HEK293 (cell line): ENCODE measurements around the gene YWHAG.
A peak's percentile ranks its signal among the peaks of the same experiment; 100 is the strongest.

Source experiments
- CTCF ChIA-PET: fragments of 350-600 bp; formaldehyde crosslinking; extraction: SDS; loops from one replicate; lab custom pipeline; 2021; ENCODE audit warnings: antibody characterized with exemption; lab: Yijun Ruan, JAX
- POLR2A ChIA-PET: fragments of 300-600 bp; formaldehyde crosslinking; extraction: SDS; loops from one replicate; lab custom pipeline; 2020; ENCODE audit warnings: antibody characterized with exemption, inconsistent platforms; lab: Yijun Ruan, JAX
- H3K27ac ChIP-seq: fragments of 200-500 bp; sonication (Bioruptor generic); 2 replicates; pipeline ENCODE4 v1.5.1; 2014; ENCODE audit warnings: low read depth, low read length, control low read depth, inconsistent platforms; ENCODE audit errors: extremely low read depth
- H3K36me3 ChIP-seq, 2 experiments: fragments of 200-500 bp in 1 of 2; sonication (Bioruptor generic) in 1 of 2; 1 replicate in 1 of 2; 2 replicates in 1 of 2; pipeline ENCODE4 v1.5.1; 2014 to 2017; ENCODE audit warnings: inconsistent platforms in 2 of 2, low read length in 2 of 2; ENCODE audit not compliant: control insufficient read depth in 2 of 2, insufficient read depth in 1 of 2
- H3K4me1 ChIP-seq: fragments of 200-500 bp; sonication (Bioruptor generic); 2 replicates; pipeline ENCODE4 v1.5.1; 2014; ENCODE audit warnings: mild to moderate bottlenecking, low read length, inconsistent platforms; ENCODE audit not compliant: control insufficient read depth, insufficient read depth
- H3K4me3 ChIP-seq: 2 replicates; pipeline ENCODE4 v1.5.1; 2011; ENCODE audit warnings: low read depth, mild to moderate bottlenecking, control low read depth, low read length, moderate library complexity
- H3K9me3 ChIP-seq: fragments of 200-500 bp; sonication (Bioruptor generic); 2 replicates; pipeline ENCODE4 v1.5.1; 2014; ENCODE audit warnings: low read depth, low read length, inconsistent platforms; ENCODE audit not compliant: control insufficient read depth, insufficient read depth
- HIC1 ChIP-seq: fragments of 450-650 bp; formaldehyde crosslinking; IDR thresholded peaks from 2 replicates; pipeline ENCODE4 v1.5.1; 2016; ENCODE audit warnings: missing biosample characterization, missing genetic modification characterization
- INSM2 ChIP-seq: fragments of 450-650 bp; formaldehyde crosslinking; IDR thresholded peaks from 2 replicates; pipeline ENCODE4 v1.5.1; 2016; ENCODE audit warnings: missing biosample characterization, missing genetic modification characterization
- OVOL3 ChIP-seq: fragments of 450-650 bp; formaldehyde crosslinking; IDR thresholded peaks from 2 replicates; pipeline ENCODE4 v1.5.1; 2016; ENCODE audit warnings: missing biosample characterization, missing genetic modification characterization
- YY1 ChIP-seq: fragments of 450-650 bp; formaldehyde crosslinking; IDR thresholded peaks from 2 replicates; pipeline ENCODE4 v1.5.1; 2018; ENCODE audit warnings: missing biosample characterization, missing genetic modification characterization
- ZBTB6 ChIP-seq: fragments of 450-650 bp; formaldehyde crosslinking; IDR thresholded peaks from 2 replicates; pipeline ENCODE4 v1.5.1; 2017; ENCODE audit warnings: missing biosample characterization, missing genetic modification characterization
- ZFP3 ChIP-seq: fragments of 450-650 bp; formaldehyde crosslinking; IDR thresholded peaks from 2 replicates; pipeline ENCODE4 v1.5.1; 2016; ENCODE audit warnings: low read depth, missing biosample characterization, missing genetic modification characterization
- ZFP37 ChIP-seq: fragments of 450-650 bp; formaldehyde crosslinking; IDR thresholded peaks from 2 replicates; pipeline ENCODE4 v1.5.1; 2016; ENCODE audit warnings: missing biosample characterization, missing genetic modification characterization
- ZNF10 ChIP-seq: fragments of 450-650 bp; formaldehyde crosslinking; IDR thresholded peaks from 2 replicates; pipeline ENCODE4 v1.5.1; 2017; ENCODE audit warnings: missing biosample characterization, missing genetic modification characterization
- ZNF155 ChIP-seq: fragments of 450-650 bp; formaldehyde crosslinking; IDR thresholded peaks from 2 replicates; pipeline ENCODE4 v1.5.1; 2016; ENCODE audit warnings: missing biosample characterization, missing genetic modification characterization
- ZNF311 ChIP-seq: fragments of 450-650 bp; formaldehyde crosslinking; IDR thresholded peaks from 2 replicates; pipeline ENCODE4 v1.5.1; 2017; ENCODE audit warnings: missing biosample characterization, missing genetic modification characterization, borderline replicate concordance
- ZNF473 ChIP-seq: fragments of 450-650 bp; formaldehyde crosslinking; IDR thresholded peaks from 2 replicates; pipeline ENCODE4 v1.5.1; 2017; ENCODE audit warnings: missing biosample characterization, missing genetic modification characterization
- ZNF785 ChIP-seq: fragments of 450-650 bp; formaldehyde crosslinking; IDR thresholded peaks from 2 replicates; pipeline ENCODE4 v1.5.1; 2016; ENCODE audit warnings: missing biosample characterization, missing genetic modification characterization
- TF ChIP-seq, protein P1 (sequence below): fragments of 450-650 bp; formaldehyde crosslinking; IDR thresholded peaks from 2 replicates; pipeline ENCODE4 v1.5.1; 2017; ENCODE audit warnings: missing biosample characterization, missing genetic modification characterization
- TF ChIP-seq, protein P2 (sequence below): fragments of 450-650 bp; formaldehyde crosslinking; IDR thresholded peaks from 2 replicates; pipeline ENCODE4 v1.5.1; 2016; ENCODE audit warnings: missing biosample characterization, missing genetic modification characterization
- TF ChIP-seq, protein P3 (sequence below): fragments of 450-650 bp; formaldehyde crosslinking; conservative IDR thresholded peaks from 2 replicates; pipeline ENCODE4 v1.5.1; 2016; ENCODE audit warnings: low read depth, missing biosample characterization, missing genetic modification characterization

Gene YWHAG

GRCh38 chr7:76380623-76380966, 21.8 kb upstream of the YWHAG start:
- Histone ChIP-seq H3K4me1 (no peaks in the 10 kb centered on the region), H3K4me3 (no peak overlapping the region), H3K9me3 (no peaks in the 10 kb centered on the region), H3K27ac (peak overlapping the region; percentile 47), H3K36me3 (no peaks in the 10 kb centered on the region)
- CTCF ChIA-PET, result interaction anchor here (0.7 kb wide), 1 partner anchor 8 kb away, joined by 3 read pairs; no protein-coding TSS in a partner anchor
- POLR2A ChIA-PET, result no interaction called here
- TF ChIP-seq YY1 (no peak), ZNF785 (tag by site-specific recombination) (no peak), ZNF155 (no peak), ZNF473 (tag by site-specific recombination) (no peak), OVOL3 (no peak), HIC1 (tag by site-specific recombination) (no peak), ZFP37 (tag by site-specific recombination) (no peak), ZNF10 (tag by site-specific recombination) (no peak), INSM2 (tag by site-specific recombination) (no peak), ZNF311 (tag by site-specific recombination) (no peak), ZBTB6 (tag by site-specific recombination) (no peak), ZFP3 (tag by site-specific recombination) (no peak)
- TF ChIP-seq, protein P1, sequence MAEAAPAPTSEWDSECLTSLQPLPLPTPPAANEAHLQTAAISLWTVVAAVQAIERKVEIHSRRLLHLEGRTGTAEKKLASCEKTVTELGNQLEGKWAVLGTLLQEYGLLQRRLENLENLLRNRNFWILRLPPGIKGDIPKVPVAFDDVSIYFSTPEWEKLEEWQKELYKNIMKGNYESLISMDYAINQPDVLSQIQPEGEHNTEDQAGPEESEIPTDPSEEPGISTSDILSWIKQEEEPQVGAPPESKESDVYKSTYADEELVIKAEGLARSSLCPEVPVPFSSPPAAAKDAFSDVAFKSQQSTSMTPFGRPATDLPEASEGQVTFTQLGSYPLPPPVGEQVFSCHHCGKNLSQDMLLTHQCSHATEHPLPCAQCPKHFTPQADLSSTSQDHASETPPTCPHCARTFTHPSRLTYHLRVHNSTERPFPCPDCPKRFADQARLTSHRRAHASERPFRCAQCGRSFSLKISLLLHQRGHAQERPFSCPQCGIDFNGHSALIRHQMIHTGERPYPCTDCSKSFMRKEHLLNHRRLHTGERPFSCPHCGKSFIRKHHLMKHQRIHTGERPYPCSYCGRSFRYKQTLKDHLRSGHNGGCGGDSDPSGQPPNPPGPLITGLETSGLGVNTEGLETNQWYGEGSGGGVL, result no peak
- TF ChIP-seq, protein P2, sequence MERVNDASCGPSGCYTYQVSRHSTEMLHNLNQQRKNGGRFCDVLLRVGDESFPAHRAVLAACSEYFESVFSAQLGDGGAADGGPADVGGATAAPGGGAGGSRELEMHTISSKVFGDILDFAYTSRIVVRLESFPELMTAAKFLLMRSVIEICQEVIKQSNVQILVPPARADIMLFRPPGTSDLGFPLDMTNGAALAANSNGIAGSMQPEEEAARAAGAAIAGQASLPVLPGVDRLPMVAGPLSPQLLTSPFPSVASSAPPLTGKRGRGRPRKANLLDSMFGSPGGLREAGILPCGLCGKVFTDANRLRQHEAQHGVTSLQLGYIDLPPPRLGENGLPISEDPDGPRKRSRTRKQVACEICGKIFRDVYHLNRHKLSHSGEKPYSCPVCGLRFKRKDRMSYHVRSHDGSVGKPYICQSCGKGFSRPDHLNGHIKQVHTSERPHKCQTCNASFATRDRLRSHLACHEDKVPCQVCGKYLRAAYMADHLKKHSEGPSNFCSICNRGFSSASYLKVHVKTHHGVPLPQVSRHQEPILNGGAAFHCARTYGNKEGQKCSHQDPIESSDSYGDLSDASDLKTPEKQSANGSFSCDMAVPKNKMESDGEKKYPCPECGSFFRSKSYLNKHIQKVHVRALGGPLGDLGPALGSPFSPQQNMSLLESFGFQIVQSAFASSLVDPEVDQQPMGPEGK (tag by site-specific recombination), result no peak
- TF ChIP-seq, protein P3, sequence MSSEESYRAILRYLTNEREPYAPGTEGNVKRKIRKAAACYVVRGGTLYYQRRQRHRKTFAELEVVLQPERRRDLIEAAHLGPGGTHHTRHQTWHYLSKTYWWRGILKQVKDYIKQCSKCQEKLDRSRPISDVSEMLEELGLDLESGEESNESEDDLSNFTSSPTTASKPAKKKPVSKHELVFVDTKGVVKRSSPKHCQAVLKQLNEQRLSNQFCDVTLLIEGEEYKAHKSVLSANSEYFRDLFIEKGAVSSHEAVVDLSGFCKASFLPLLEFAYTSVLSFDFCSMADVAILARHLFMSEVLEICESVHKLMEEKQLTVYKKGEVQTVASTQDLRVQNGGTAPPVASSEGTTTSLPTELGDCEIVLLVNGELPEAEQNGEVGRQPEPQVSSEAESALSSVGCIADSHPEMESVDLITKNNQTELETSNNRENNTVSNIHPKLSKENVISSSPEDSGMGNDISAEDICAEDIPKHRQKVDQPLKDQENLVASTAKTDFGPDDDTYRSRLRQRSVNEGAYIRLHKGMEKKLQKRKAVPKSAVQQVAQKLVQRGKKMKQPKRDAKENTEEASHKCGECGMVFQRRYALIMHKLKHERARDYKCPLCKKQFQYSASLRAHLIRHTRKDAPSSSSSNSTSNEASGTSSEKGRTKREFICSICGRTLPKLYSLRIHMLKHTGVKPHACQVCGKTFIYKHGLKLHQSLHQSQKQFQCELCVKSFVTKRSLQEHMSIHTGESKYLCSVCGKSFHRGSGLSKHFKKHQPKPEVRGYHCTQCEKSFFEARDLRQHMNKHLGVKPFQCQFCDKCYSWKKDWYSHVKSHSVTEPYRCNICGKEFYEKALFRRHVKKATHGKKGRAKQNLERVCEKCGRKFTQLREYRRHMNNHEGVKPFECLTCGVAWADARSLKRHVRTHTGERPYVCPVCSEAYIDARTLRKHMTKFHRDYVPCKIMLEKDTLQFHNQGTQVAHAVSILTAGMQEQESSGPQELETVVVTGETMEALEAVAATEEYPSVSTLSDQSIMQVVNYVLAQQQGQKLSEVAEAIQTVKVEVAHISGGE, result no peak
